ENCODE data around the gene LRP10.
A peak's percentile ranks its signal among the peaks of the same experiment; 100 is the strongest.
"Not testable (repeated sequence)": the region's sequence is repeated elsewhere in the genome, so short reads cannot be mapped to it uniquely, and the experiment has no call there.

Gene LRP10

DNA sequence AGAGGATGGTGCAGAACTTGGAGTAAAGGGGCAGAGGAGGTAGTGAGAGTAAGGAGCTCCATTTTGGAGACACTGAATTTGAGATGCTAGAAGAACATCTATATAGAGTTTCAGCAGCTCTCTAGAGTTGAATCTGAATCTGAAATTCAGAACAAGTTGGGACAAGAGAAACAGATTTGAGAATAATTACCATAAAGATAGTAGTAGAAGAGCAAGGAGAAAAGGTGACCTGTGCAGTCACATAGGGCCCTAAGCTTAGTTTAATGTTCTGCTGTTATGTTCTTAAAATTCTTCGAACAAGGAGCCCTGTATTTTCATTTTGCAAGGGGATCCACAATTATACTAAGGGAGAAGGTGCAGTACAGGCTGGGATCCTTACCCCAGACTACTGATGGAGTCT is 18.9 kb downstream of the LRP10 start:
- DNase-seq, result no peak

DNA sequence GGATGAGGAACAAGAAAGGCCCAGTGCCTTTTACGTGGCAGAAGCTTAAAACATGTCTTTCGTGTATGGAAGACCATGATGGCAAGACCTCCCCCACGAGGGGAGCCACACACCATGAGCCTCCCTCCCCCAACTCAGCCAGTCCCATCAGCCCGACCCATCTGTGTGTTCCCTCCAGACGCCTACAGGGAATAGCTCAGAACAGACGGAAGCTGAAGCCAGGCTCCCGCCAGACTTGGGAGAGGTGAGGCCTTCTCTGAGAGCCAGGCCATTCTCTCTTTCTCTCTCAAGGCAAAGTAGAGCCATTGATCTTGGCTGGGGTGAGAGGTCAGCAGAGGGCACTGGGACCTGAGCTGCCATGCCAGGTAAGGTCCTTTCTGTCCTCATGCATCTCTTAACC is 20.9 kb downstream of the LRP10 start:
- DNase-seq, result no peak

DNA sequence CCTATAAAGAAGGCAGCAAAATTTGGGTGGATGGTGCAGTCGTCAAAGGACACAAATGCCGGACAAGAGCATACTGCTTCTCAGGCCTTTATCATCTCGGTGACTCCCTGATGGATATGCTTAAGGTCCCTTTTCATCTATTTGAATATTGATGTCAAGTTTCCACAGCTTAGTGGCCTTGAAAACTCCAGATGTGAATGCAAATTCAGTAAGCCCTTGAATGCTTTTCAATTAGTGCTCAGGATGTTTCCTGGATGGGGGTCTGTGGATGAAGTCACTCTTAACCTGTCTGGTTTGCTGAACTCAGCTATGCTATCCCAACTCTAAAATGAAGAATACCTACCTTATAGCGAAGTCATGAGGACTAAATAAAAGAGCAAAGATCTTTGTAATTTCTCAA is 22.2 kb downstream of the LRP10 start:
- DNase-seq, result no peak

DNA sequence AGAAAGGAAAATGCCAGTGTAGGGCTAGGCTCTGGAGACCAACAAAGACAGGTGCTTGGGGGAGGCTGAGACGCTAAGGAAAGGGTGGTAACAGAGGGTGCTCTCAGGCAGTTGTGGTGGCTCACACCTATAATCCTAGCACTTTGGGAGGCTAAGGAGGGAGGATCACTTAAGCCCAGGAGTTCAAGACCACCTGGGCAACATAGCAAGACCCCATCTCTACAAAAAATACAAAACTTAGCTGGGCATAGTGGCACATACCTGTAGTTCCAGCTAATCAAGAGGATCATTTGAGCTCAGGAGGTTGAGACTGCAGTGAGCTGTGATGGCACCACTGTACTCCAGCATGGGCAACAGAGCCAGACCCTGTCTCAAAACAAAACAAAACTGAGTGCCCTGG is 23.9 kb downstream of the LRP10 start:
- no peak for DNase-seq

DNA sequence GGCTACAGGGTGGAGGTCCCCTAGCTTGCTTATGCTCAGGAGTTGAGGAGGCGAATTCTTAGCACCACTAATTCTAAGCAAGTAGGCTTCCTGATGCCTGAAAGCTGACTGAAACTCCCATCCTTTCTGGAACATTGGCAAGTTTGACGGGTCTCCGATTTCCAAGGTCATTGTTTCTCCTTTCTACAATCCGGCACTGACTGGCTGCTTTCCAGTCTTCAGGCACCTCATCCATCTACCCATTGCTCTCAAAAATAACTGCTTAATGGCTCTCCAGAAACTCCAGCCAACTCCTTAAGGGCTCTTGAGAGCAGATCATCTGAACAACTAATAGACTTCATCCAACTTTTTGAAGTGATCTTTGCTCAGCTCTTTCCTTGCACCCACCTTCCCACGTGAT is 24.8 kb downstream of the LRP10 start:
- no peak for DNase-seq

GRCh38 chr14:22896760-22897159 is 25.2 kb downstream of the LRP10 start:
- no peak for DNase-seq

DNA sequence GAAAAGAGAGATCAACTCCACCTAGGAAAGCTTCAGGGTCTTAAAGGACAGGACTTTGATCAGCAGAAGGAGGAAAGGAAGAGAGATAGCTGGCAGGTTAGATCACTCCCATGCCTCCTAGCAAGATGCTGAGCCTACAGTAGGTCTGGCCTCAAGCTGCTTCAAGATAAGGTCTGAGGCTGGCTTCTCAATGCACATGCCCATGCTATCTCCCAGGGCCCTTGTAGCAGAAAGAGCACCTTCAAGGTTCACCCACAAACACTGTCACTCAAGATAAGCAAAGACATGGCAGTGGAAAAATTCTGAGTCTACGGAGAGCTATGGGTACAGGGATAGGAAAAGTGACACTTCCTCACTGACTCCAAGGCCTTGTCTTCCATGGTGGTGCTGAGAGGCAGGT is 25.8 kb downstream of the LRP10 start:
- no peak for DNase-seq

- DNase-seq, result no peak
Measured at GRCh38 chr14:22898302-22899090, 27.0 kb downstream of the LRP10 start.

DNA sequence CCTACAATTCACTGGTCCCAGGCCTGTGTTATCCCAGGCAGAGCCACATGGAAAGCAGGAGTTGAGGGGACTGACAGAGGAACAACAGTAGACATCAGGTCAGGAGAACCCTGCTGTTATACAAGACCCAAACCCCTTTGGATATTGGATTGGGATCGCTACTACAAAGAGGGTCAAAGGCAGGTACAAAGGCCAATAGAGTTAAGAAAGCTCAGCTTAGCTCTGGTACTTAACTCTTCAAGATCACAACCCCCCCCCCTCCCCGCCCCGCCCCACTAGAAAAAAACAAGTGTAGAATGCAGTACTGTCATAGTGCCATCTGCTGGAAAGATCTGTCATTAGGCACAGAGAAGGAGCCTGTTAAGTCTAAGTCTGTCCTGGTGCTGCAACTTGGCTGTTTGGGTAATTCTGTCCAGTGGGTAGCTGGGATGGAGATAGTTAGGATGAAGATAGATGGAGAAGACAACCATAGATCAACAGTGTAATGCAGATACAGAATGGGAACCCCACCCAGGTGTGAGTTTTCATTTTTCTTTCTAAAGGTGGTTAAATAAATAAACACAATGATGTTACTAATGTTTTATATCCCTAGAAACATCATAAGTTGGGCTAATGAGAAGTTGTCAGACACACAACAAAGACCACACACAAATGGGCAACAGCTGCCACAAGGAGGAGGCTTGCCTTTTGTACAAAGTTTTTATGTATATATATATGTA is 28.7 kb downstream of the LRP10 start:
- DNase-seq, result no peak

- DNase-seq, result no peak
Measured at GRCh38 chr14:22901799-22902198, 30.3 kb downstream of the LRP10 start.

DNA sequence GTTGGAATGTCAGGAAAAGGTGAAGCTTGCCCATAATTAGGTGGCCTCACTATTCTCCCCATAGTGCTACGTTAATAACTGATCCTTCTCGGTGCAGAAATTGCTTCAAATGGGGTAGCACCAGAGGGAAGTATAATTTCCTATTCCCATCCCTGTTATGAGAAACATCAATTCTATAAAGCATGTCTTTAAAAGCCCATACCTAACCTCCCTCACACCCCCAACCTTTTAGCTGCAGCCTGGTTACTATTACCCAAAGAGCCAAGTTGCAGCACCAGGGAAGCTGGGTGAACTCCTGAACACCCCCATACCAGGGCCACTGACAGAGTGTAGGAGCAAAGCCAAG is 32.2 kb downstream of the LRP10 start:
- DNase-seq, result no peak

DNA sequence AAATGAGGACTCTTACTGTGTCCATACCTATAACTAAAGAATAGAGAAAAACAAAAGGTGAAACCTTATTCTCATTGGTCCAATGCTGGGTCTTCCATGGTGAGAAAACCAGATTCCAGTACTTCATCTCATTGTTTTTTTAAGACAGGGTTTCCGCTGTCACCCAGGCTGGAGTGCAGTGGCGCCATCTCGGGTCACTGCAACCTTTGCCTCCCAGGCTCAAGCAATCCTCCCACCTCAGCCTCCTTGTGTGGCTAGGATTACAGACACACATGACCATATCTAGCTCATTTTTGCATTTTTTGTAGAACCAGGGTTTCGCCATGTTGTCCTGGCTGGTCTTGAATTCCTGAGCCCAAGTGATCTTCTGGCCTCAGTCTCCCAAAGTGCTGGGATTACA is 34.1 kb downstream of the LRP10 start:
- DNase-seq, result no peak

DNA sequence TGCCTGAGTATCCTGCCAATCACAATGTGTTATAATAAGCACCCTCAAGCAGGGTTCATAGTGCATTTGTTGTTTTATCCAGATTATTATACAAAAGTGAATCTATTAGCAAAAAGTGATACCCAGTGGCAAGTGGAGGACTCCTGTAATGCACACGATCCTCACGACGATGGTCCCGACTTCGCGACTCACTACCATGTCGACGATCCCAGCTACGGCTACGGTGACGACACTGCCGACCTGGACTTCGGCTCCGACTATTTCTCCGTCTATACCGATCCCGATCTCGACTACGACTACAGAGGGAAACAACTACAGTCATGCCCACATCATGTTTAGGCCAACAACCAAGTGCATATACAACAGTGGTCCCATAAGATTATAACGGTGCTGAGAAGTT is 34.5 kb downstream of the LRP10 start:
- DNase-seq, result no peak

DNA sequence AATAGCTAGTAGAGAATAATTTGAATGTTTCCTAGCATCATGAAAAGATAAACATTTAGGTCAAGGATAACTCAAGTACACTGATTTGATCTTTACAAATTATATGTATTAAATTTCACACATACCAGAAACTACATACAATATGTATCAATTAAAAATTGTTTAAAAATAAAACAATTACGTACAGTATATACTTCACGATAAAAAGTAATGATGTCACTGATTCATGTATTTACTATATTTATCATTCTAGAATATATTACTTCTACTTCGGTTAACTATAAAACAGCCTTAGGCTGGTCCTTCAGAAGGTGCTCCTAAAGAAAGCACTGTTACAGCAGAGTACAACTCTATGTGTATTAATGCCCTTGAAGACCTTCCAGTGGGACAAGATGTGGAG is 35.9 kb downstream of the LRP10 start:
- no peak for DNase-seq

DNA sequence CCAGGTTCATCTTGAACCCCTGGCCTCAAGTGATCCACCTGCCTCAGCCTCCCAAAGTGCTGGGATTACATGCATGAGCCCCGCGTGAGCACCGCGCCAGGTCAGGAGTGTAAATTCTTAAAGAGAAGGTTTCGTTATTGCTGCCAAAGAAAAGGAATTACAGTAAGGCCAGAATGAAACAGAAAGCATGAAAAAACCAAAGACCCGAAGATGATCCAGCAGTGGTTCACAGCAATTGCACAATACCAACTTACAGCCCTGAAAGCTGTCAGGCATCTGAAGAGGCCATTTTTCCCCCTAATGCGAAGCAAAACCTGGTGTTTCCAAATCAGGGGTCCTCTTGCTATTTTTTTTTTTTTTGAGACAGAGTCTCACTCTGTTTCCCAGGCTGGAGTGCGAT is 37.1 kb downstream of the LRP10 start:
- DNase-seq, result peak; percentile 55

- no peak for DNase-seq
Measured at GRCh38 chr14:22910916-22911315, 39.4 kb downstream of the LRP10 start.

GRCh38 chr14:22914836-22915235 is 43.3 kb downstream of the LRP10 start:
- DNase-seq, result not testable (repeated sequence)

DNA sequence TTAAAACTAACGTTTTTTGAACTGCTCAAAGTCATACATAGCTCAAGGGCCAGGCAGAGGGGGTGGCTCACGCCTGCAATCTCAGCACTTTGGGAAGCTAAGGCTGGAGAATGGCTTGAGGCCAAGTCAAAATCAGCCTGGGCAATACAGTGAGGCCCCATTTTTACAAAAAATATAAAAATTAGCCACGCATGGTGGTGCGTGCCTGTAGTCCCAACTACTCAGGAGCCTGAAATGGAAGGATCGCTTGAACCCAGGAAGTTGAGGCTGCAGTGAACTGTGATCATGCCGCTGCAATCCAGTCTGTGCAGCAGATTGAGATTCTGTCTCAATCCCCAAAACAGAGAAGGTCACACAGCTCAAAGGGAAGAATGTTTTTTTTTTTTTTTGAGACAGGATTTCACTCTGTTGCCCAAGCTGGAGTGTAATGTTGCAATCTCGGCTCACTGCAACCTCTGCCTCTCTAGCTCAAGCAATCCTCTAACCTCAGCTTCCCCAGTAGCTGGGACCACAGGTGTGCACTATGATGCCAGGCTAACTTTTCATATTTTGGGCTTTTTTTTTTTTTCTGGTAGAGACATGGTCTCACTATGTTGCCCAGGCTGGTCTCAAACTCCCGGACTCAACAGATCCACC is 44.5 kb downstream of the LRP10 start:
- peak; percentile 27 for DNase-seq

- peak; percentile 98 for DNase-seq
Measured at GRCh38 chr14:22918804-22919600, 47.5 kb downstream of the LRP10 start, which contains the start of gene RBM23. RBM23 (minus strand) TSS chr14:22919149.

DNA sequence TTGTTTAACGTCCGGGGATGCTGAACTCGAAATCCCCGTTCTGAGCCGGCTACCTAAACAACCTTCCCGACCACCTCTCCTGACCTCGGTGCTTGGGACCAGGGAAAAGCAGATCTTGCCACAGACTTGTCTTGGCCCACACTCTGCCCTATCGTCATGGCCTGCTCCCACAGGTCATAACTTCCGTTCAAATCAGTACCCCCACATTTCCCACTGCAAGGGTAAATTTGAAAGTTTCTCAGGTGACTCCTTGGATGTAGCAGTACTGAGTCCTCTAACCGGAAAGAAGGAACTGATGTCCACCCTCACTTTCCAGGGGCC is 48.0 kb downstream of the LRP10 start:
- DNase-seq, result no peak

DNA sequence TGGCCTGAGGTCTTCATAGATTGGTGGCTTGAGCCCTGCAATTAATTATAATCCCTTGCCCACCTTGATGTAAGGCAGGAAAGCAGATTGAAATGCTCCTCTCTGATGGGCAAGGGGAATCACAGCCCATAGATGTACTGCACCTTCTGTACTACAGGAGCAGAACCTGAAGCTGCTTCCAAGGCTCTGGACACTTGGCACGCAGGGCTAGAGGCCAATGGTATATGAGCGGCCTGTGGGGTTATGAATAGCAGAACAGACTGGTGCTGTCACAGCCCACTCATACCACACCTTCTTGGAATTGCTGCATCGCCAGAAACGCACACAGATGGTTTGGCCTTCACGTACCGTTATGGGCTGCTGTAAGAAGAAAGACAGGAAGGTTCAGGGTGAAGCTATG is 49.2 kb downstream of the LRP10 start:
- no peak for DNase-seq

GRCh38 chr14:22922294-22922693 is 50.8 kb downstream of the LRP10 start:
- no peak for DNase-seq

- DNase-seq, result no peak
Measured at GRCh38 chr14:22923746-22924145, 52.2 kb downstream of the LRP10 start.

- DNase-seq, result no peak
Measured at GRCh38 chr14:22925513-22925912, 54.0 kb downstream of the LRP10 start.

Measured in SIG-M5 (cell line).